Panc1 (cell line): Measurements from ENCODE around the gene TMEM239.

Source experiments
- CTCF ChIP-seq: fragments of 450-650 bp; IDR thresholded peaks from 2 replicates; pipeline ENCODE4 v1.5.1; 2017; ENCODE audit warnings: mild to moderate bottlenecking
- POLR2AphosphoS5 ChIP-seq: IDR thresholded peaks from 2 replicates; pipeline ENCODE4 v1.6.1; 2012; ENCODE audit warnings: mild to moderate bottlenecking, low read depth, low read length, moderate library complexity
- SIN3A ChIP-seq: IDR thresholded peaks from 2 replicates; pipeline ENCODE4 v1.6.1; 2012; ENCODE audit warnings: low read depth, mild to moderate bottlenecking, low read length, moderate library complexity, borderline replicate concordance; ENCODE audit not compliant: insufficient read depth
- TCF7L2 ChIP-seq: IDR thresholded peaks from 2 replicates; pipeline ENCODE4 v1.6.1; 2011; ENCODE audit warnings: mild to moderate bottlenecking, low read depth, low read length, inconsistent platforms

DNA sequence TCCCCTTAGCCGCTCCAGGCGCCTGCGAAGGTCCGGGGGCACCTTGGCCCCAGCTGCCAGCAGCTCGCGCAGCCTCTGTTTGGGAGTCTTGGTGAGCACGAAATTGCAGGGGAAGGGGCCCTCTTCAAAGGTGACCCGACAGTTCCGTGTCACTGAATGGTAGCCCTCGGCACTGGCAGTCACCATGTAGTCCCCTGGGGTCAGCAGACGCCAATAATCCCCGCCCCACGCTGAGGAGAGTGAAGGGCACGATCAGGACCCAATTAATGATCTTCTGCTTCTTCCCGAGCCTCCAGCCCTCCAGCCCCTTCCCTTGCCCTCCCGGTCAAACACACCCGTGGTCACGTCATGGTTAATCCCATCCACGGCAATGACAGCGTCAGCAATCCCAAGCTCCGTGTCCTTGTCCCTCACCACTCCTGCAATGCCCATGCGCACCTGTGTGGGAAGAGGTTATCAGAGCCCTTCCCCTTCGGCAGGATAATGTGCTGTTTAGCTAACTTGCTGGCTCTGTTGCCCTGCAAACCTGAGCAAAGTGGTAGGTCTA lies 21.9 kb upstream of the TMEM239 start:
- TF ChIP-seq CTCF (no peak), POLR2AphosphoS5 (no peak), TCF7L2 (no peak), SIN3A (no peak)
